SU-DHL-6 (cell line): ENCODE measurements around the gene HSP90AB1.

Source experiments
- CTCF ChIP-seq: fragments of 200-600 bp; sonication (generic); IDR thresholded peaks from one replicate; pipeline ENCODE4 v1.5.1; 2017; ENCODE audit warnings: antibody characterized with exemption, mild to moderate bottlenecking, low read length, moderate library complexity; ENCODE audit not compliant: insufficient read depth, poor library complexity, severe bottlenecking
- EZH2phosphoT487 ChIP-seq: fragments of 200-600 bp; sonication (generic), shearing (Covaris generic); conservative IDR thresholded peaks from 2 replicates; pipeline ENCODE4 v1.6.1; 2018; ENCODE audit warnings: mild to moderate bottlenecking, antibody characterized with exemption, low read length, moderate library complexity, mixed read lengths

GRCh38 chr6:44220913-44221290, 26.0 kb upstream of the HSP90AB1 start:
- TF ChIP-seq CTCF: no peak
- no peak for TF ChIP-seq EZH2phosphoT487
